GM12878 (cell line): ENCODE results near the gene TMPRSS6. TPM values are rescaled to one million over a fixed set of nuclear protein-coding genes. Genes with fewer than 3 reads are reported as not detected.

Experiments
- BACH1 ChIP-seq: fragments of 450-650 bp; IDR thresholded peaks from 2 replicates; pipeline ENCODE4 v1.6.1; 2017; ENCODE audit warnings: mild to moderate bottlenecking, borderline replicate concordance
- CEBPZ ChIP-seq: fragments of 150-350 bp; IDR thresholded peaks from 2 replicates; pipeline ENCODE4 v1.6.1; 2016; ENCODE audit warnings: low read depth, low read length
- CHD1 ChIP-seq: IDR thresholded peaks from 2 replicates; pipeline ENCODE4 v1.6.1; 2012; ENCODE audit warnings: low read depth, low read length, improper control_type of control experiment
- CHD2 ChIP-seq: IDR thresholded peaks from 2 replicates; pipeline ENCODE4 v1.6.1; 2011; ENCODE audit warnings: low read depth, low read length, improper control_type of control experiment, borderline replicate concordance
- EZH2 ChIP-seq: IDR thresholded peaks from 2 replicates; pipeline ENCODE4 v1.6.1; 2012; ENCODE audit warnings: low read depth, mild to moderate bottlenecking, control low read depth, inconsistent platforms, low read length, borderline replicate concordance; ENCODE audit not compliant: control insufficient read depth
- FOS ChIP-seq: IDR thresholded peaks from 3 replicates; pipeline ENCODE4 v1.6.1; 2011; ENCODE audit warnings: borderline replicate concordance; ENCODE audit not compliant: insufficient read length; ENCODE audit errors: extremely low read depth
- GATAD2B ChIP-seq: fragments of 450-650 bp; conservative IDR thresholded peaks from 2 replicates; pipeline ENCODE4 v1.6.1; 2017; ENCODE audit warnings: low read depth, mild to moderate bottlenecking, moderate library complexity
- HCFC1 ChIP-seq: fragments of 150-350 bp; IDR thresholded peaks from 2 replicates; pipeline ENCODE4 v1.6.1; 2014; ENCODE audit warnings: low read length
- HDGF ChIP-seq: fragments of 450-650 bp; IDR thresholded peaks from 2 replicates; pipeline ENCODE4 v1.6.1; 2016; ENCODE audit warnings: antibody characterized with exemption
- LARP7 ChIP-seq: fragments of 450-650 bp; IDR thresholded peaks from 2 replicates; pipeline ENCODE4 v1.6.1; 2017; ENCODE audit warnings: mild to moderate bottlenecking
- NKRF ChIP-seq: fragments of 450-650 bp; conservative IDR thresholded peaks from 2 replicates; pipeline ENCODE4 v1.6.1; 2017; ENCODE audit warnings: mild to moderate bottlenecking, moderate library complexity
- POLR2AphosphoS2 ChIP-seq: IDR thresholded peaks from 2 replicates; pipeline ENCODE4 v1.6.1; 2011; ENCODE audit warnings: low read depth, mild to moderate bottlenecking, low read length, improper control_type of control experiment, moderate library complexity
- RB1 ChIP-seq: fragments of 450-650 bp; formaldehyde crosslinking; IDR thresholded peaks from 2 replicates; pipeline ENCODE4 v1.6.1; 2017; ENCODE audit warnings: mild to moderate bottlenecking, borderline replicate concordance
- SIX5 ChIP-seq: IDR thresholded peaks from 2 replicates; pipeline ENCODE4 v1.6.1; 2011; ENCODE audit warnings: mild to moderate bottlenecking, low read depth, low read length, moderate library complexity; ENCODE audit not compliant: severe bottlenecking
- SUZ12 ChIP-seq: fragments of 200-600 bp; sonication (generic); IDR thresholded peaks from one replicate; pipeline ENCODE4 v1.6.1; 2018; ENCODE audit warnings: antibody characterized with exemption, mild to moderate bottlenecking; ENCODE audit not compliant: unreplicated experiment
- TBL1XR1 ChIP-seq: IDR thresholded peaks from 2 replicates; pipeline ENCODE4 v1.6.1; 2012; ENCODE audit warnings: low read depth, low read length, improper control_type of control experiment
- YY1 ChIP-seq: IDR thresholded peaks from 2 replicates; pipeline ENCODE4 v1.6.1; 2011; ENCODE audit warnings: low read depth, mild to moderate bottlenecking, low read length
- polyA plus RNA-seq, 11 experiments: library from polyadenylated mRNA; depleted of rRNA in 4 of 11; unstranded in 6 of 11; stranded (reverse) in 5 of 11; fragments of >200 nt; fragmentation: Nextera tagmentation in 4 of 11; fragmentation: Illumina TruSeq in 1 of 11; extraction: Ambion mirVana in 4 of 11; extraction: Trizol in 1 of 11; gene quantifications; 1 replicate in 1 of 11; 2 replicates in 10 of 11; pipeline versions ENCODE4 v1.2.1 to v1.2.3, GENCODE V29; 2011 to 2016; ENCODE audit warnings: inconsistent platforms in 2 of 11, missing spikeins in 2 of 11, low read depth in 1 of 11
- total RNA-seq, 4 experiments: library from RNA; depleted of rRNA in 3 of 4; stranded (reverse); fragments of >200 nt in 3 of 4; fragmentation: Illumina TruSeq in 1 of 4; extraction: Trizol in 1 of 4; gene quantifications; 2 replicates each; pipeline versions ENCODE4 v1.2.1 to v1.2.3, GENCODE V29; 2013 to 2021
- TF ChIP-seq, protein P1 (sequence below), 3 experiments: IDR thresholded peaks in 2 of 3; conservative IDR thresholded peaks in 1 of 3; 2 replicates each; pipeline ENCODE4 v1.5.1; 2011; ENCODE audit warnings: low read depth in 3 of 3, low read length in 3 of 3, mild to moderate bottlenecking in 3 of 3, control low read depth in 2 of 3, moderate library complexity in 2 of 3, inconsistent platforms in 1 of 3, mixed read lengths in 1 of 3; ENCODE audit not compliant: control insufficient read depth in 2 of 3, insufficient read depth in 1 of 3; ENCODE audit errors: extremely low read depth in 1 of 3

TMPRSS6 gene
- total and polyA plus RNA-seq, 10 of the 15 experiments (the other 5 are each of a cell fraction or from before 2014, with no cell fraction given): 0.06 to 0.69 (median 0.19) TPM; not detected in 6

GRCh38 chr22:37051391-37052385 lies 57.8 kb downstream of the TMPRSS6 start, which contains the start of gene KCTD17 (continued):
- no peak for TF ChIP-seq FOS
- TF ChIP-seq YY1: peak; percentile 81
- TF ChIP-seq, protein P1, sequence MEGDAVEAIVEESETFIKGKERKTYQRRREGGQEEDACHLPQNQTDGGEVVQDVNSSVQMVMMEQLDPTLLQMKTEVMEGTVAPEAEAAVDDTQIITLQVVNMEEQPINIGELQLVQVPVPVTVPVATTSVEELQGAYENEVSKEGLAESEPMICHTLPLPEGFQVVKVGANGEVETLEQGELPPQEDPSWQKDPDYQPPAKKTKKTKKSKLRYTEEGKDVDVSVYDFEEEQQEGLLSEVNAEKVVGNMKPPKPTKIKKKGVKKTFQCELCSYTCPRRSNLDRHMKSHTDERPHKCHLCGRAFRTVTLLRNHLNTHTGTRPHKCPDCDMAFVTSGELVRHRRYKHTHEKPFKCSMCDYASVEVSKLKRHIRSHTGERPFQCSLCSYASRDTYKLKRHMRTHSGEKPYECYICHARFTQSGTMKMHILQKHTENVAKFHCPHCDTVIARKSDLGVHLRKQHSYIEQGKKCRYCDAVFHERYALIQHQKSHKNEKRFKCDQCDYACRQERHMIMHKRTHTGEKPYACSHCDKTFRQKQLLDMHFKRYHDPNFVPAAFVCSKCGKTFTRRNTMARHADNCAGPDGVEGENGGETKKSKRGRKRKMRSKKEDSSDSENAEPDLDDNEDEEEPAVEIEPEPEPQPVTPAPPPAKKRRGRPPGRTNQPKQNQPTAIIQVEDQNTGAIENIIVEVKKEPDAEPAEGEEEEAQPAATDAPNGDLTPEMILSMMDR (IDR thresholded peaks at IDR 0.05 in 2 of 3, conservative IDR thresholded peaks at IDR 0.05 in 1 of 3; ENCODE audit: control insufficient read depth in 2 of 3, extremely low read depth in 1 of 3, insufficient read depth in 1 of 3, low read depth in 3 of 3, low read length in 3 of 3): peak in 2 of 3 experiments; percentile 5 to 6; a peak in 1 of 6 replicates
- TF ChIP-seq SUZ12: no peak
- TF ChIP-seq RB1: peak; percentile 48; the same call in 1 of the 2 replicates
- no peak for TF ChIP-seq HDGF
- peak; percentile 68; the same call in 1 of the 2 replicates for TF ChIP-seq GATAD2B
- no peak for TF ChIP-seq CEBPZ
- no peak for TF ChIP-seq TBL1XR1
- peak; percentile 73 for TF ChIP-seq SIX5
- TF ChIP-seq HCFC1: peak; percentile 79
- TF ChIP-seq POLR2AphosphoS2: no peak
- peak; percentile 69; the same call in 1 of the 2 replicates for TF ChIP-seq LARP7
- TF ChIP-seq BACH1: peak; percentile 68; the same call in 1 of the 2 replicates
- peak; percentile 61; the same call in 1 of the 2 replicates for TF ChIP-seq NKRF
- no peak for TF ChIP-seq CHD2
- no peak for TF ChIP-seq EZH2
- TF ChIP-seq CHD1: no peak
